Mucosa of descending colon (tissue), 3 donors: ENCODE measurements around the gene ERBB4. TPM values are rescaled to one million over a fixed set of nuclear protein-coding genes. Genes with fewer than 3 reads are reported as not detected.

Experiments used
- ATAC-seq: fragments of 200-7000 bp; cut with Tn5 transposase; one replicate; pipeline ENCODE4 v1.9.1; 2020; ENCODE audit warnings: mild to moderate bottlenecking, moderate library complexity
- DNase-seq, 3 donors: peaks; one replicate each; pipeline ENCODE4 v3.0.0-alpha.2; 2020
- H3K36me3 ChIP-seq: fragments of 200-600 bp; one replicate; pipeline ENCODE4 v1.8.0; 2021; ENCODE audit warnings: low read depth, mild to moderate bottlenecking
- H3K4me1 ChIP-seq: fragments of 200-600 bp; one replicate; pipeline ENCODE4 v1.8.0; 2021; ENCODE audit warnings: low read depth, mild to moderate bottlenecking
- H3K4me3 ChIP-seq: fragments of 200-600 bp; one replicate; pipeline ENCODE4 v1.8.0; 2021; ENCODE audit warnings: mild to moderate bottlenecking
- H3K9me3 ChIP-seq: fragments of 200-600 bp; one replicate; pipeline ENCODE4 v1.8.0; 2021; ENCODE audit warnings: mild to moderate bottlenecking
- CTCF ChIP-seq: fragments of 200-600 bp; IDR thresholded peaks from one replicate; pipeline ENCODE4 v1.8.0; 2022; ENCODE audit warnings: antibody characterized with exemption, mild to moderate bottlenecking
- intact Hi-C, 2 donors: fragments of 100-400 bp; cut with DNase I in 1 of 2; cut with micrococcal nuclease in 1 of 2; formaldehyde crosslinking; loops; one replicate each; pipeline versions ENCODE4 v1.11.0 to v1.11.1; 2022; cut with DNase I, micrococcal nuclease
- total RNA-seq, 3 donors: library from RNA; stranded (reverse); fragmentation: NEBNext Ultra II Directional in 2 of 3; extraction: Animal tissue kit (Norgen Biotek cat#: 25700) in 2 of 3; gene quantifications; one replicate each; pipeline versions ENCODE4 v1.2.1 to v1.2.4, GENCODE V29; 2021 to 2023
- donor health status: DM: no; HTN: no; CAD: no; lungs with moderate emphysema.
- donor health status: DM: no; HTN: no; CAD: no.
- donor health status: DM: no; HTN: yes; CAD: no.

ERBB4 gene
- total RNA-seq, 3 donors from 2014 or later: 0.05 to 0.25 TPM; not detected in 1

GRCh38 chr2:211673133-211673905 lies 865.3 kb downstream of the ERBB4 start:
- Histone ChIP-seq H3K36me3 (no peaks in the 10 kb centered on the region), H3K4me1 (no peaks in the 10 kb centered on the region), H3K4me3 (no peak overlapping the region), H3K9me3 (no peaks in the 10 kb centered on the region)
- TF ChIP-seq CTCF: no peak
- intact Hi-C loops: no loop called here
- no peak for ATAC-seq
- no peak for DNase-seq

GRCh38 chr2:211671977-211672376 lies 866.6 kb downstream of the ERBB4 start:
- ATAC-seq (no peak), DNase-seq (no peak)
- TF ChIP-seq CTCF: no peak
- no peak overlapping the region for H3K4me3 ChIP-seq
- no peaks in the 10 kb centered on the region for H3K9me3 ChIP-seq
- intact Hi-C loops: no loop called here
- no peaks in the 10 kb centered on the region for H3K36me3 ChIP-seq
- H3K4me1 ChIP-seq: no peaks in the 10 kb centered on the region

GRCh38 chr2:211665299-211665698 lies 873.3 kb downstream of the ERBB4 start:
- Histone ChIP-seq H3K4me1 (no peaks in the 10 kb centered on the region), H3K36me3 (no peaks in the 10 kb centered on the region), H3K4me3 (no peak overlapping the region), H3K9me3 (no peaks in the 10 kb centered on the region)
- no peak for TF ChIP-seq CTCF
- no peak for DNase-seq
- intact Hi-C loops: no loop called here
- no peak for ATAC-seq

- Histone ChIP-seq H3K9me3 (no peaks in the 10 kb centered on the region), H3K36me3 (no peaks in the 10 kb centered on the region), H3K4me3 (no peak overlapping the region), H3K4me1 (no peaks in the 10 kb centered on the region)
- DNase-seq (no peak), ATAC-seq (no peak)
- intact Hi-C loops: no loop called here
- no peak for TF ChIP-seq CTCF
Observed at GRCh38 chr2:211664321-211664720, 874.3 kb downstream of the ERBB4 start.

- no peaks in the 10 kb centered on the region for H3K4me1 ChIP-seq
- TF ChIP-seq CTCF: no peak
- DNase-seq: no peak
- no peaks in the 10 kb centered on the region for H3K9me3 ChIP-seq
- no peak overlapping the region for H3K4me3 ChIP-seq
- no peaks in the 10 kb centered on the region for H3K36me3 ChIP-seq
- intact Hi-C loops: no loop called here
- no peak for ATAC-seq
Observed at GRCh38 chr2:211654211-211654780, 884.3 kb downstream of the ERBB4 start.
